Activated T-cell treated with anti-CD3 and anti-CD28 coated beads, Interleukin-2, amount 50 U/mL, for 48 hours (primary cell): ENCODE measurements around the gene TAMALIN.
A peak's percentile ranks its signal among the peaks of the same experiment; 100 is the strongest.

ENCODE experiments used
- DNase-seq, 2 experiments: peaks; one replicate each; pipeline ENCODE4 v3.0.0-alpha.2; 2020

TAMALIN gene

DNA sequence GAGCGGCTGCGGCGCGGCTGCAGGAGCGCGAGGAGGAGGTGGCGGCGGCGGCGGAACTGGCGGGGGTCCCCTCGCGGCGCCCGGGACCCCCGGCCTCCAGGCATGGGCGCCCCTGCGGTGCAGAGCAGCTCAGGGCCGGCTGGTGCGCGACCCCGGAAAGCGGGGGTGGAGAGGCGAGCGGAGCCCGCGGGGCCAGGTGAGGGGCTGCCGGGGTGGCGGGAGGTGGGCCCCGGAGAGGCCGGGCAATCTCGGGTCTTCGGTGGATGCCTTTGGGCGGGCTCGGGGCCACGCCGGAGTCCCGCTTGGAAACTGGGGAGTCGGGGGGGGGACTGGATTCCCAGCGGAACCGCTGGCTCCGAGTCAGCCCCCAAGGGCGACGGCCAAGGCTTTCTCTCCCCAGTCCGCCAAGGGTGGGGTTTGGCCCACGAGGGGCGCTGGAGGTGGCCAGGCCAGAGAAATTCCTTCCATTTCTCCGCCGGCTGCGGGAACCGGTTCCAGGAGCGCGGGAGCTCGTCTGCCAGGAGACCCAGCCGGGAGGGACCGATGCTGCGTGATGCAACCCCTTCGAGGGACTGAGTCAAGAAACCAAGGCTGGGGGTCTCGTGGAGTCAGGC is 30.6 kb downstream of the TAMALIN start:
- peak in 1 of 2 experiments; percentile 41 for DNase-seq

DNA sequence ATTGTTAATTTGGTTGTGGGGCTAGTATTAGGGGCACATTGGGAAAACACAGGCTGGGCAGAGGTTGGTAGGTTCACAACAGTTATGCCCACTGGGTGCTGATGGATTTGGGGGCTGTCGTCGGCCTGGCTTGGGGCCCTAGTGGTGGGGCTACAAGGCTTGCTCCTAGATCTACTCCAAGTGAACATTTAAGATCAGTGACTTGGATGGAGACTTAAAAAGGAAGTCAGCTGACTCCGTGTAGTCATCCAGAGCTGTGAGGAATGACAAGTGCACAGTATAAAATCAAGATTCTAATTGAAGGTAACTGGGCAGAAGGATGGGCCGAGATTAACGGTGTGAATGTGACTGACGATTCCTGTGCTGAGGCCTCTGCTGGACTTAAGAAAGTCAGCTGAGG is 31.7 kb downstream of the TAMALIN start:
- DNase-seq: no peak

DNA sequence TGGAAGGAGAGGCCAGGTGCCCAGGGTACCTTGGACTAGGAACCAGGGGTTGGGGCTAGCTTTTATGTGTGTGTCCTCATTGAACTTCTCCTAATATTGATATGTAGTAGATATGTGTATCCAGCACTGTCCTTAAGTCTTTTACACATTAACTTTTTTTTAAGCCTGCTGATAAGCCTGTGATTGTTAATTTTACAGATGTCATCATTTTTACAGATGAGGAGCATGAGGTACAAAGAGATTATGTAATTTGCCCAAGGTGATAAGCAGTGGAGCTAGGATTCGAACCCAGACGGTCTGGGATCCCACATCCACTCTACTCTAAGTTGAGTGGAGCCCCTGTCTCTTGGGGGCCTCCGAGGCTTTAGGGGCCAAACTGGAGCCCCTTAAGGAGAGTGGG is 34.3 kb downstream of the TAMALIN start:
- DNase-seq: no peak

DNA sequence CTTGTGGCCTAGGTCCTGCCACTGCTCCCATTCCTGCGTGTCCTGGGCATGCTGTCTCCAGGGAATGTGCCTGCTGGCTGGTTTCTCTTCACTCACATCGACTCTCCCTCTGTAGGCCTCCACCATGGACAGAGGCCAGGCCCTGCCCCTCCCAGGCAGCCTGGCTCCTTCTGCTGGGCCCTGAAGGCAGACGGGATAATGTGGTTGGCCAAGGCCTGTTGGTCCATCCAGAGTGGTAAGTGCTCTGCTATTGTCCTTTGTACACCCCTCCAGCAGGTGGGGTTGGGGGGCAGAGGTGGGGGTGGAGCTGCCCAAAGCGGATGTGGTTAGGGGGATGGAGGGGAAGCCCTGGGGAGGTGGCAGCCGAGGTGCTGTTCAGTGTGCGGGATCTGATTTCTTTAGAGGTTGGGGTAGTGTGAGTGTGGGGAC is 35.0 kb downstream of the TAMALIN start:
- peak; percentile 43 to 49 for DNase-seq

DNA sequence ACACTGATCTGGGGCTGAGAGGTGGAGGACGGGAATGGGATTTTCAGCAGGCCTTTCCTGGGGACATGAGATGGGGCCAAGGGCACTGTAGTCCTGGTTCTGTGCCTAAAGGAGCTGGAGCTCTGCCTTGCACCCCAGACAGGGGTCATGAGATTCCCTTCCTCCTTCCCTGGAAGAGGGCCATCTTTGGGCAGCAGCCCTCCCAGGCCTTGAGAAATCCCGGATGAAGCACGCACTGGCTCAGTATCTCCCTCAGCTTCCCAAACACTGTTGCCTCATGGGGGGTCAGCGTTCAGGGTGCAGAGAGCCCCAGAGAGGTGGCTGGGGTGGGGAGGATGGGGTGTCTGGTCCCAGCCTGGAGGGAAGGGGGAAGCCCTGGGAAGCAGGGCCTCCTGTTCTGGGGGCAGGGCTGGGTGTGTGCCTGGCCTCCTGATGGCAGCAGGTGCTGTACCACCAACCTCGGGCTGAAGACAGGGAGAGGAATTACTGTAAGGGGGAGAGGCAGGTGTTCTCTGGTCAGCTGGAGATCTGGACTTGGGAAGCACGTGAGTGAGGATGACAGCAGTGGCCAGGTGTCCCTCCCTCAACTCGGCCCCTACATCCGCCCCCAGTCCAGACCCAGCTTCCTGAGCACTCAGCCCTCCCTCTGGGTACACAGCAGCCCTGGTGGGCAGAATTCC is 36.1 kb downstream of the TAMALIN start:
- DNase-seq: no peak

DNA sequence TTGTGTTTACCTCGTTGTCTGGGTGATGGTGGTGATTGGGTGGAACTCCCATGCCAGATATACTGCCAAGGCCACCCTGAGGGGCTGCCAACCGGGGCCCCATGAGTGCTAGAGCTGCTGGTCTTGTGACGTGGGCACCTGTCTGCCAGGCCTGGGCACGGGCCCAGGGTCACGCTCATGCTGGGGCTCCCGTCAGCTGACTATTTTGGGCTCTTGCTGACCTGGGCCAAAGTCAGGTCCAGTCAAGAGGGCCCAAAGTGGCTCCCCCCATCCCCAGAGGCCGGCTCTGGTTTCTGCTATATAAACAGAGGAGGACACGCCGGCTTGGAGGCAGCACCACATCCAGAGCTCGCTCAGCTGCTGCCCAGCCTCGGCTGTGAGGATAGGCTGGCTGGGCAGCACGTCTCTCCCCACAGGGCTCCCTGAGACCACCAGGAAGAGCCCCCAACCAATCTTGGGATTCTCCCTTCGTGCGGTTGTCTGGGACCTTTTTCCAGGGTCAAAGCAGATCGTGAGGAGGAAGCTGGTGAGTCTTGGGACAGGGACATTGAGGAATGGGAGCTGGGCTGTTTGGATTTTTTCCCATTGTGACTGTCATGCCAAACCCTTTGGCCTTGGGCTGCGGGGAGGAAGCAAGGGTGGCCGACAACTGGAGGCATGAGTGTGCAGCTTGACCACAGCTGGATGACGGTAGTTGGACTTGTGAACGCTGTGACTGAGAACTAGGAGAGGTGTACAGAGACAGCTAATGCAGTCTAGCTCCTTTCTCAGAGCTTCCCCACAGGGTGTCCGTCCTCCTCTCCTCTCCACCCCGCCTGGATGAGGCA is 36.9 kb downstream of the TAMALIN start:
- no peak for DNase-seq

DNA sequence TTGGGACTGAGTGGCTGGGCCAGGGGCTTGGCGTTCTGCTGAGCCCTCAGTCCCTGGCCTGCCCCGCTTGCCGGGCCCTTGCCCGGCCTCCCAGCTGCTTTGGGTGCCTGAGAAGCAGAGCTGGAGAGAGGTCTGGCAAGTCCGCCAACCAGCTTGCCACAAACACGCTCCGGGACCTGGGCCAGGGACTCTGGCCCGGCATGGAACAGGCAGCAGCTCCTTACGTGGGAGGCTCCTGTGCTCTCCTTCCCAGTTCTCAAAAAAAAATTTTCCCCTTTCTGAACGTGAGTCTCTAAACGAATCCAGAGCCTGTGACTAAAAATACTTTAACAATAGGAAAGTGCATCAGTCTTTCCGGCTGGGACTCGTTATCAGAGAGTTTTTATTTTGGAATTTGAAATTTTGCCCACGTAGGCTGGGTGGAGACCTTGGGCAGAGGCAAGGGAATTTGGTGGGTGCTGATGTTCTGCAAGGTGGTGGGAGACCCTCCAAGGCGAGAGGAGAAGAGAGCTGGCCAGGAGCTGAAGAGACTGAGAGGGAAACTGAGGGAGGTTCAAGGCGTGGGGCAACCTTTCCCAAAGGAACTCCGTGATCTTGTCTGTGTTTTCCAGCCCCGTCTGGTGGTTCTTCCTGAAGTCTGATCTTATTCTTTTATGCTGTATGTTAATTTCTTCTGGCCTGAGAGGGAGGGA is 37.7 kb downstream of the TAMALIN start:
- no peak for DNase-seq

DNA sequence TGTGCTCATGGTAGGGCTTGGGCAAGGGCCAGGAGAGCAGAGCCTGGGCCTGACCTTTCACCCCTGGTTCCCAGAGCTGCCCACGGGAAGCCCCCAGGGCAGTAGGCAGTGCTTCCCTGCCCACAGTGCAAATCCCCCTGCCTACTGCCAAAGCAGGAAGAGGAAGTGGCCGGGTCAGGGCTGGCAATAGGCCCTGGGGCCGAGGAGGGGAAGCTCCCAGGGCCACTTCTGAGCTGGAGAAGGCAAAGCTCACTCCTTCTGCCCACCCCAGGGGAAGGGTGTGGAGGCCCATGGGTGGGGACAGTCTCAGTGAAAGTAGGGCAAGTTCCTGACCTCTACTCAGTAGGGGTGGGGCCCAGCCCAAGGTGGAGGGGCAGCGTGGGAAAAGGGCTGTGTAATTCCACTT is 39.1 kb downstream of the TAMALIN start:
- no peak for DNase-seq

DNA sequence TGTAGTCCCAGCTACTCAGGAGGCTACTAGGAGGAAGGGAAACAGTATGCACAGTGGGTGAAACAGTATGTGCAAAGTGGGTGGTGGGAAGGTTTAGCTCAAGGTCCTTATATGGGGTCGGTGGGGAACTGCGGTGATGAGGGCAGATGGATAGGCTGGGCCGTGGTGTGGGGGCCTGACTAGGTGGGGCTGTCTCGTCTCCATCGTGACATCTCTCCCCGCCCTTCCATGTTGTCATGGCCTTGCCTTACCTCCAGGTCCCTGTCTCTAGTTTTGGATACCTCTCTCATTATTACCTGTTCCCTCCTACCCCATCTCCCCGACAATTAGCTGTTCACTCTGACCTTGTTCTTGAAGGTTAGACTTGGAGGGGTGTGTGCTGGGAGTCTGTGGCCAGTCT is 40.1 kb downstream of the TAMALIN start:
- no peak for DNase-seq

DNA sequence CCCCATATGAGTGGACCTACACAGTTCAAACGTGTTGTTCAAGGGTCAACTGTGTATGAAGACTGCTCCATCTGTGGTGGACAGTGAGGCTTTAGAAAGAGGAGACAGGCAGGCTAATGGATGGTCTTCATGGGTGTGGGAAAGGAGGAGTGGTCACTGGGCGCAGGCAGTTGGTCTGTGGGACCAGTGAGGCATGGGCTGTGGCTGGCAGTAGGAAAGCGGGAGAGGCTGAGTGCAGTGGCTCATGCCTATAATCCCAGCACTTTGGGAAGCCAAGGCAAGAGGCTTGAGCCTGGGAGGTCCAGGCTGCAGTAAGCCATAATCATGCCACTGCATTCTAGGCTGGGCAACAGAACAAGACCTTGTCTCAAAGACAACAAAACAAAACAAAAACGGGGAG is 42.5 kb downstream of the TAMALIN start:
- DNase-seq: no peak

DNA sequence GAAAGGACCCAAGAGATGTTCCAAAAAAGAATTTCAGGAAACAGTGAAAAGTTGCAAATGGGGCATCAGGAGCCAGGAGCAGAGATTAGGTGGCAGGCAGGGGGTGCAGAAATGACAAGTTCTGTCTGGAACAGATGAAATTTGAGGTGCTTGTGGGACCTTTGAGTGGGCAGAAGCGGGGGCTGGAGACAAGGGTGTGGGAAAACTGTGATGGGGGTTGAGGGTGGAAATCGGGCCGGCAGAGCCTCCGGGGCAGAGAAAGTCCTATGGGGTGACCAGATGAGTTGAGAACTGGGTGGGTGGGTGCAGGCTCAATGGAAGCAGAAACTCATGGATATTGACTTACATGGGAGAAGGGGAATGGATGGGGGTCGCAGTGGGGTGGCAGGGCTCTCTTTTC is 42.9 kb downstream of the TAMALIN start:
- DNase-seq: no peak

DNA sequence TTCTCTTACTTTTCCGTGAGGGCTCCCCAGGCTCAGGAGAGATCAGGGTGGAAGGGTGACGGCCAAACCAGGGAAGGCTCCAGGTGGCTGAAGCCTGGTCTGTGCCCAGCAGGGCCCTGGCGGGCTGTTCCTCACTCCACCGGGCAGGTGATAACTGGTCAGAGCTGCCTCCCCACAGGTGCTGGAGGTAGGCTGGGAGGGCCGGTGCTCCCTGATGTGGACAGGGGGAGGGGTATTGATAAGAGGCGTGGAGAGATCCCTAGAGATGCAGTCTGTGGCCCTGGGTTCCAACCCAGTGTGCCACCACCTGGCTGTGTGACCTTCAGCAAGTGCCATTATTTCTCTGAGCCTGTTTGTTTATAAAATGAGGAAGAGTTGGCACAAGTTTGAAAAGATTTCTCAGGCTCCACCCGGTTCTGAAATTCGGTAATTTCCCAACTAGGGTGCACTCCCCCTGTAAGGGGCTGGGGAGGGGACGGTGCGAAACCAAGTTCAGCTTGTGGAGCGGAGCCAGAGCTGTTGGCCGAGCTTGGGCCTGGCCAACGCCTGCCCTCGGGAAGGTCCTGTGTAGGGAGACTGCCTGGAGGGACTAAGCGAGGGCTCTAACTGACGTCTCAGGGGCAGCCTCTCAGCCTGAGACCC is 43.5 kb downstream of the TAMALIN start:
- DNase-seq: no peak

DNA sequence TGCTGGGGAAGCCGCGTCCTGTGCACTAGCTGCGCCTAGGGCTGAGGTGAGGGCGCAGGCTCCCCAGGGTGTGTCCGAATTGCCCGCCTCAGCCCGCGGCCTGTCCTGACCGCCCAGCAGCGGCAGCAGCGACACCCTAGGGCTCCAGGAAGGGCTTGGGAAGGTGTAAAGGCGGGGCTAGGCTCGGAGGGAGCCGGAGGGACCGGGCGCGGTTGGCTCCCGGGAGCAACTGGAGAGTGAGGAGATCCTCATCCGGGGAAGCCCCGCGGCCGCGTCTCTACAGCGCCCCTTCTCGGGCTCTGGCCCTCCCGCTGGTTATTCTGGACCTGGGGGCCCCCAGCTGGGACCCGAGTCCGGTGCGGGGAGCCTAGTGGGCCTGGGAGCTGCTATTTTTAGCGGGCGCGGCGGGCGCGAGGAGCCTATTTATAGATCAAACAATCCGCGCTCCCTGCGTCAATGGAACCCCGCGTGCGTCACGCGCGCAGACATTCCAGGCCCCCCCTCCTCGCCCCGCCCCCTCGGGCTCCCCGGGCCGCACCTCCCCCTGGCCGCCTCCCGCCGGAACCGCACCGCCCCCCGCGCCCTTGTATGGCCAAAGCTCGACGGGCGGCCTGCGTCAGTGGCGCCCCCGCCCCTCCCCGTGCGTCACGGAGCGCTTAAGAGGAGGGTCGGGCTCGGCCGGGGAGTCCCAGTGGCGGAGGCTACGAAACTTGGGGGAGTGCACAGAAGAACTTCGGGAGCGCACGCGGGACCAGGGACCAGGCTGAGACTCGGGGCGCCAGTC is 44.2 kb downstream of the TAMALIN start, which contains the start of gene NR4A1:
TSS of gene NR4A1 (plus strand) at position 685 of the 784 bp plus-strand sequence. CDS start 2,887 bp downstream, outside the sequence.
- DNase-seq: peak; percentile 98

DNA sequence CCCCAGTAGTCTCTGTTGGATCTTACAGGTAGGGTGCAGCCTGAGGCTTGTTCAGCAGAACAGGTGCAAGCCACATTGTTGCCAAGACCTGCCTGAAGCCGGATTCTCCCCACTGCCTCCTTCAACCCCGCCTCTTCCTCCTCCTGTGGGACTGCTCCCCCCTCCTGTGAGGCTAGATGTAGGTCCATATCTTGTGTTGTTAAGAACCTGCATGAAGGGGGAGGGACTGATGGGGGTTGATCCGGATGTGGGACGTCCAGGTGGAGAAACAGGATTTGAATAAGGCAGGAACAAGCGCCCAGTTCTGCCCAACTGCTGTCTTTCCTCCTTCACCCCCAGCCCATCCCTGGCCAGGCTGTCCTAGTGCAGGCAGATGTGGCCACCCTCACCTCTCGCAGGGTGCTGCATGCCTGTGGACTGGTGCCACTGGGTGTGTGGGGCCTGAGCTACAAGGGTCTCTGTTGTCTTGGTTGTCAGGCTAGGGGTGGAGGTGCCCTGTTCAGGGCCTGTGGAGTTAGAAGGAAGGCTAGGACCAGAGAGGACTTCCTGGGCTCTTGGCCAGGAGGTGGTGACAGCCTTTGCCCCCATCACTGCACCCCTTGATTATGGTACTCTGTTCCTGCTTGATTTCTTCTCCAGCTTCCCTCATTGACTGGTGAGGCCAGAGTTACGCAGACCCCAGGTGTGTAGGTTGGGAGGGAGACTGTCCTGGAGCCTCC is 45.9 kb downstream of the TAMALIN start:
- DNase-seq: peak; percentile 35 to 38

DNA sequence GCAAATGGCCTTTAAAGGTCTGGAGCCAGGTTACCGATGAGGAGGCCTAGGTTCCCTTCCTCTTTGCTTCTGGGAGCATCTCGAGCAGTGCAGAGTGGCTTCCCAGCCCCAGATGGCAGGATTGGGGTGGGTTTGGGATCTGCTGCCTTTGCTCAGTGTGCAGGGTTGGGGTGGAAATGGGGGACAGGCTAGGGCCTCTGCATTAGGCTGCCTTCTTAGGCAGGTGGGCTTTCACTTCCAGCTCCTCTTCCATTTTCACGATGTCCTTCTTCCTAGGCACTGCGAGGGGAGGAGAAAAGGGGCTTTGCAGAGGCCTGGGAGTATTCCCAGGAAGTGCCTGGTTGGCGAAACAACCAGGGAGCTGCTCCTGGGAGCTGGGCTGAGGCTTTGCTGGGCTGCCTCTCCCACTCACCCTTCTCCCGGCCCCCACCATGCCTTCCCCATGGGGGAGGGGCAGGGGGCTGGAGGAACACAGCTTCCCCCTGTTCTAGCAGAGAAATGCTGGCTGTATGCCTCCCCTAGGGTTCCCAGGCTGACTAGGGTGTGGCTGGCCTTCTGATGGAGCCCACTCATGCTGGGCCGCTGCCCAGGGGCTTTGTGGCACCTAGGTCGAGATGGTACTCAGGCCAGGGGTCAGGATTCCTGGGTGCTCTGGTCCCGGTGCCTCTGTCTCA is 46.9 kb downstream of the TAMALIN start:
- DNase-seq: no peak

DNA sequence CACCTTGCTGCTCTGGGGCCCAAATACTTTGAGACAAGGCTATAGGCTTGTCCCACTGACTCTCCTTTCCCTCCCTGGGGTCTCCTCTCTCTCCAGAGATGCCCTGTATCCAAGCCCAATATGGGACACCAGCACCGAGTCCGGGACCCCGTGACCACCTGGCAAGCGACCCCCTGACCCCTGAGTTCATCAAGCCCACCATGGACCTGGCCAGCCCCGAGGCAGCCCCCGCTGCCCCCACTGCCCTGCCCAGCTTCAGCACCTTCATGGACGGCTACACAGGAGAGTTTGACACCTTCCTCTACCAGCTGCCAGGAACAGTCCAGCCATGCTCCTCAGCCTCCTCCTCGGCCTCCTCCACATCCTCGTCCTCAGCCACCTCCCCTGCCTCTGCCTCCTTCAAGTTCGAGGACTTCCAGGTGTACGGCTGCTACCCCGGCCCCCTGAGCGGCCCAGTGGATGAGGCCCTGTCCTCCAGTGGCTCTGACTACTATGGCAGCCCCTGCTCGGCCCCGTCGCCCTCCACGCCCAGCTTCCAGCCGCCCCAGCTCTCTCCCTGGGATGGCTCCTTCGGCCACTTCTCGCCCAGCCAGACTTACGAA is 47.6 kb downstream of the TAMALIN start:
- no peak for DNase-seq

DNA sequence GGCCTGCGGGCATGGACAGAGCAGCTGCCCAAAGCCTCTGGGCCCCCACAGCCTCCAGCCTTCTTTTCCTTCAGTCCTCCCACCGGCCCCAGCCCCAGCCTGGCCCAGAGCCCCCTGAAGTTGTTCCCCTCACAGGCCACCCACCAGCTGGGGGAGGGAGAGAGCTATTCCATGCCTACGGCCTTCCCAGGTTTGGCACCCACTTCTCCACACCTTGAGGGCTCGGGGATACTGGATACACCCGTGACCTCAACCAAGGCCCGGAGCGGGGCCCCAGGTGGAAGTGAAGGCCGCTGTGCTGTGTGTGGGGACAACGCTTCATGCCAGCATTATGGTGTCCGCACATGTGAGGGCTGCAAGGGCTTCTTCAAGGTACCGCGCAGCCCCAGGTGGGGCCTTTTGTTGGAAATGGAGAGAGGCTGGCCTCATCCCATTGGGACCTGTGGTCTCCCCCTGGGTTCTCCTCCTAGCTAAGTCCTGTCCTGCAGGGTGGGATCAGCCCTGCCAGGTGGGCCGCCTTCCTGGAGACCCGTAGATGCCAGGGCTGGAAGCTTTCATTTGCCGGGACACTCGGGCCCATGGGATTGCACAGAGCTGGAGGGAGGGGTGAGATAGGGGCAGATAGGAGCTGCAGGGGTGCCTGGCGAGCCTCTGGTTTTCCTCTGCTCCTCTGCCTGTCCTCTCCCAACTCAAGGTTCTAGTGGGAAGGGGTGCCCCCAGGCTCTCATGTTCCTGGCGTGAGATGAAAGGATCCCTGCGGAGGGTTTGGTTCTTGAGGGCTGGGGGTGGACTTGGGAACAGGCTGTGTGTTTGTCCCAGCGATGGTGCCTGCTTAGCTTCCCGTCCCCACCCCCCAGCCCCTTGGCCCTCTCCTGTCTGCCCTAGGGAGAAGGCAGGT is 48.3 kb downstream of the TAMALIN start:
- no peak for DNase-seq

DNA sequence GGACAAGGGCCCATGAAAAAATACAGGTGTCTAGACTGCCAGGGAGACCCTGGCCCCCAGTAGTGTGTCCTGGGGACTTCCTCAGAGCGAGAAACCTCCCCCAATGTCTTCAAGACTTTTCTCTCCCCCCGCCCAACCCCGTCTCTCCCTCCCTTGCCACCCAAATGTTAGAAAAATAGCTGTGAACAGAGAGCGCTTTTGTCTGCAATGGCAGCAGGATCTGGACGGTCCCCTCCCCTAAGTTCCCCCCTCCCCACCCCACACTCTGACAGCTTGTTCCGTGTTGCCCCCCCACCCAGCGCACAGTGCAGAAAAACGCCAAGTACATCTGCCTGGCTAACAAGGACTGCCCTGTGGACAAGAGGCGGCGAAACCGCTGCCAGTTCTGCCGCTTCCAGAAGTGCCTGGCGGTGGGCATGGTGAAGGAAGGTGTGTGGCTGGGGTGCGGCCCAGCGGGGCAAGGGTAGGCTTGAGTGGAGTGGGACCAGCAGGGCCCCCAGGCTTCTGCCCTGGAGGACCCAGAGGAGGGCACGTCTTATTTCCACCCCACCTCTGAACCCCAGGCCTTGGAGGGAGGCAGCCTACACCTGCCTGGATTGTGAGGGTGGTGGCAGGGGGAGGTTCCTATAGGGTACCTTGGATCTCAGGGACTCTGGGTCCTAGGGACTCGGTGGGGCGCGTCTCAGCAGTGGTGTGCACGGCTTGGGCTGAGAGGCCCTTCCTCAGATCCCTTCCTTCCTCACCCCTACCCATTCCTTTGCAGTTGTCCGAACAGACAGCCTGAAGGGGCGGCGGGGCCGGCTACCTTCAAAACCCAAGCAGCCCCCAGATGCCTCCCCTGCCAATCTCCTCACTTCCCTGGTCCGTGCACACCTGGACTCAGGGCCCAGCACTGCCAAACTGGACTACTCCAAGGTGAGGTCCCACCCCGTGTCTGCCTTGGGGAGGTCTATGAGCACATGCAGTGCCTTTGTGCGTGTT is 49.3 kb downstream of the TAMALIN start:
- DNase-seq: no peak
